Limb (tissue), 2 donors: Measurements from ENCODE around the gene CCL27.

Experiments
- DNase-seq, 2 donors: peaks; one replicate each; pipeline ENCODE4 v3.0.0-alpha.2; 2016; ENCODE audit errors: extremely low spot score in 2 of 2

Gene CCL27

GRCh38 chr9:34684816-34685215 is 22.4 kb upstream of the CCL27 start:
- no peak for DNase-seq

GRCh38 chr9:34684145-34684544 is 21.7 kb upstream of the CCL27 start:
- DNase-seq = no peak

GRCh38 chr9:34675869-34676268 is 13.4 kb upstream of the CCL27 start:
- DNase-seq = no peak

GRCh38 chr9:34675048-34675714 is 12.7 kb upstream of the CCL27 start:
- DNase-seq = peak in 1 of 2 donors; percentile 72

GRCh38 chr9:34674440-34674839 is 12.0 kb upstream of the CCL27 start:
- no peak for DNase-seq

GRCh38 chr9:34671307-34671706 is 8.8 kb upstream of the CCL27 start:
- DNase-seq = no peak

- DNase-seq = no peak
Measured at GRCh38 chr9:34669809-34670562, 7.5 kb upstream of the CCL27 start.

GRCh38 chr9:34665381-34666250 is 3.2 kb upstream of the CCL27 start:
- peak; percentile 94 to 95 for DNase-seq

GRCh38 chr9:34665067-34665380 is 2.6 kb upstream of the CCL27 start:
- no peak for DNase-seq

GRCh38 chr9:34664281-34665066 is 2.0 kb upstream of the CCL27 start:
- DNase-seq = peak; percentile 65 to 83

- DNase-seq = no peak
Measured at GRCh38 chr9:34663303-34663605, 797 bp upstream of the CCL27 start.

- DNase-seq = no peak
Measured at GRCh38 chr9:34659592-34660253, 2.7 kb downstream of the CCL27 start.

- no peak for DNase-seq
Measured at GRCh38 chr9:34658461-34658860, 4.0 kb downstream of the CCL27 start.

GRCh38 chr9:34656992-34657391 is 5.5 kb downstream of the CCL27 start:
- DNase-seq = no peak

GRCh38 chr9:34655394-34655793 is 7.1 kb downstream of the CCL27 start:
- no peak for DNase-seq

- peak; percentile 81 to 86 for DNase-seq
Measured at GRCh38 chr9:34654323-34655051, 8.0 kb downstream of the CCL27 start.

- peak; percentile 72 to 87 for DNase-seq
Measured at GRCh38 chr9:34653151-34654072, 9.0 kb downstream of the CCL27 start.

- no peak for DNase-seq
Measured at GRCh38 chr9:34652602-34653000, 9.9 kb downstream of the CCL27 start.

- DNase-seq = peak; percentile 82
Measured at GRCh38 chr9:34651876-34652601, 10.4 kb downstream of the CCL27 start, which contains the start of gene IL11RA. IL11RA (plus strand) TSS chr9:34652185; CDS start chr9:34655218, 3,033 bp downstream.
